ENCODE data around the gene DKC1.

Gene DKC1

DNA sequence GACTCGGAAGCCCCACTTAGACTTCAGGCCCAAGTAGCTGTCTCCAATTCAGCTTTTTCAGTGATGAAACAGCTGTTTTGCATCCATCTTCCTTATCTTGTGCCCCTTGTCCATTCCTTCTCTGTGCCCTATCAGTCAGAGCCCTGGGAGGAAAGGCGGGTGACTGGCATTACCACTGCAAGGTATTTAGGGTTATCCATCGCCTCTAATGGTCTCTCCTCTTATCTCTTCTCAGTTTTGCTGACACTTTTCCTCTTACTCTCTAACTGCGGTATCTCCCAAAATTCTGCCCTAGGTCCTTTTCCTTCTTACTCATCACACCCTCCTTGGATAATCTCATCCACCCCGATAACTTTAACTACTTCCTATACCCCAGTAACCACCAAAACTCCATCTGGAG is 25.5 kb upstream of the DKC1 start:
- TF ChIP-seq SPI1 (IDR thresholded peaks at IDR 0.05; ENCODE audit: borderline replicate concordance, low read depth) (no peak), GABPA (IDR thresholded peaks at IDR 0.05; ENCODE audit: low read depth) (no peak), POLR2AphosphoS5 (IDR thresholded peaks at IDR 0.05; ENCODE audit: low read depth) (no peak)
- TF ChIP-seq, protein P1, sequence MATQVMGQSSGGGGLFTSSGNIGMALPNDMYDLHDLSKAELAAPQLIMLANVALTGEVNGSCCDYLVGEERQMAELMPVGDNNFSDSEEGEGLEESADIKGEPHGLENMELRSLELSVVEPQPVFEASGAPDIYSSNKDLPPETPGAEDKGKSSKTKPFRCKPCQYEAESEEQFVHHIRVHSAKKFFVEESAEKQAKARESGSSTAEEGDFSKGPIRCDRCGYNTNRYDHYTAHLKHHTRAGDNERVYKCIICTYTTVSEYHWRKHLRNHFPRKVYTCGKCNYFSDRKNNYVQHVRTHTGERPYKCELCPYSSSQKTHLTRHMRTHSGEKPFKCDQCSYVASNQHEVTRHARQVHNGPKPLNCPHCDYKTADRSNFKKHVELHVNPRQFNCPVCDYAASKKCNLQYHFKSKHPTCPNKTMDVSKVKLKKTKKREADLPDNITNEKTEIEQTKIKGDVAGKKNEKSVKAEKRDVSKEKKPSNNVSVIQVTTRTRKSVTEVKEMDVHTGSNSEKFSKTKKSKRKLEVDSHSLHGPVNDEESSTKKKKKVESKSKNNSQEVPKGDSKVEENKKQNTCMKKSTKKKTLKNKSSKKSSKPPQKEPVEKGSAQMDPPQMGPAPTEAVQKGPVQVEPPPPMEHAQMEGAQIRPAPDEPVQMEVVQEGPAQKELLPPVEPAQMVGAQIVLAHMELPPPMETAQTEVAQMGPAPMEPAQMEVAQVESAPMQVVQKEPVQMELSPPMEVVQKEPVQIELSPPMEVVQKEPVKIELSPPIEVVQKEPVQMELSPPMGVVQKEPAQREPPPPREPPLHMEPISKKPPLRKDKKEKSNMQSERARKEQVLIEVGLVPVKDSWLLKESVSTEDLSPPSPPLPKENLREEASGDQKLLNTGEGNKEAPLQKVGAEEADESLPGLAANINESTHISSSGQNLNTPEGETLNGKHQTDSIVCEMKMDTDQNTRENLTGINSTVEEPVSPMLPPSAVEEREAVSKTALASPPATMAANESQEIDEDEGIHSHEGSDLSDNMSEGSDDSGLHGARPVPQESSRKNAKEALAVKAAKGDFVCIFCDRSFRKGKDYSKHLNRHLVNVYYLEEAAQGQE (IDR thresholded peaks at IDR 0.05; ENCODE audit: insufficient replicate concordance, low read depth) = no peak
- TF ChIP-seq, protein P2, sequence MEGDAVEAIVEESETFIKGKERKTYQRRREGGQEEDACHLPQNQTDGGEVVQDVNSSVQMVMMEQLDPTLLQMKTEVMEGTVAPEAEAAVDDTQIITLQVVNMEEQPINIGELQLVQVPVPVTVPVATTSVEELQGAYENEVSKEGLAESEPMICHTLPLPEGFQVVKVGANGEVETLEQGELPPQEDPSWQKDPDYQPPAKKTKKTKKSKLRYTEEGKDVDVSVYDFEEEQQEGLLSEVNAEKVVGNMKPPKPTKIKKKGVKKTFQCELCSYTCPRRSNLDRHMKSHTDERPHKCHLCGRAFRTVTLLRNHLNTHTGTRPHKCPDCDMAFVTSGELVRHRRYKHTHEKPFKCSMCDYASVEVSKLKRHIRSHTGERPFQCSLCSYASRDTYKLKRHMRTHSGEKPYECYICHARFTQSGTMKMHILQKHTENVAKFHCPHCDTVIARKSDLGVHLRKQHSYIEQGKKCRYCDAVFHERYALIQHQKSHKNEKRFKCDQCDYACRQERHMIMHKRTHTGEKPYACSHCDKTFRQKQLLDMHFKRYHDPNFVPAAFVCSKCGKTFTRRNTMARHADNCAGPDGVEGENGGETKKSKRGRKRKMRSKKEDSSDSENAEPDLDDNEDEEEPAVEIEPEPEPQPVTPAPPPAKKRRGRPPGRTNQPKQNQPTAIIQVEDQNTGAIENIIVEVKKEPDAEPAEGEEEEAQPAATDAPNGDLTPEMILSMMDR (IDR thresholded peaks at IDR 0.05; ENCODE audit: insufficient read depth, low read length) = no peak
- no peak overlapping the region for H3K4me3 ChIP-seq (replicated peaks; ENCODE audit: insufficient read depth, low read length)
- H3K27ac ChIP-seq (replicated peaks) = peak overlapping the region; percentile 60
- H3K27me3 ChIP-seq (ENCODE audit: insufficient read depth, poor library complexity, severe bottlenecking) = no peaks in the 10 kb centered on the region
- DNase-seq (ENCODE audit: low read depth in 1 of 2, low spot score in 1 of 2) = no peak

DNA sequence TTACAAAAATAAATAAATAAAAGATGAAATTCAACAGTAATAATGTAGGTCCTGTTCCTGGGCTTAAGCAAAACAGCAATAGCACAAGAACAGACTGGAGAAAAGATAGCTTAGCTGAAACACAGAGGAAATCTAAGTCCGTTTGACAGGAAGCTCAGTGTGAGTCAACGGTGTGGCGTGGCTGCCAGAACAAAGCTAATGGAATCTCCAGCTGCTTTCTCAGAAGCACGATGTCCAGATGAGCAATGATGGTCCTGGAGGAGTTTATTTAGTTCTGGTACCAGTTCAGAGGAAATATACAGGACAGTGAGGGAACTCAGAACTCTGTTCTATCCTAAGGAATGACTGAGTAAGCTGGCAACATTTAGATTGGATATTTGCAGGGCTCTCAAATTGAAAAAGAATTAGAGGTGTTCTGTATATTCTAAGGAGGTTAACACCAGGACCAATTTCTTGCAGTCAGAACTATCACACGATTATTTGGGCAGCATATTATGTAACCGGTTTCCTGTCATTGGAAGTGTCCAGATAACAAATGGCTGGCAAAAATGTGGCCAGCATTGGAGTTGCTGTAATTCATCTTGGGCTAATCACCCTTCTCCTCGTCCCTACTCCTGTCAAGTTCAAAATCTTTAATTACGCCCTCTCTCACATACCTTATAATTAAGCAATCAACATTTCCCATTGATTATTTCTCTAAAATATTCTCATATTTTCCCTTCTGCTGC is 24.5 kb upstream of the DKC1 start:
- H3K27me3 ChIP-seq (ENCODE audit: insufficient read depth, poor library complexity, severe bottlenecking) = no peaks in the 10 kb centered on the region
- no peak overlapping the region for H3K4me3 ChIP-seq (replicated peaks; ENCODE audit: insufficient read depth, low read length)
- DNase-seq (ENCODE audit: low read depth in 1 of 2, low spot score in 1 of 2) = no peak
- TF ChIP-seq GABPA (IDR thresholded peaks at IDR 0.05; ENCODE audit: low read depth) = no peak
- no peak for TF ChIP-seq POLR2AphosphoS5 (IDR thresholded peaks at IDR 0.05; ENCODE audit: low read depth)
- TF ChIP-seq, protein P2 (IDR thresholded peaks at IDR 0.05; ENCODE audit: insufficient read depth, low read length) = no peak
- no peak for TF ChIP-seq SPI1 (IDR thresholded peaks at IDR 0.05; ENCODE audit: borderline replicate concordance, low read depth)
- TF ChIP-seq, protein P1 (IDR thresholded peaks at IDR 0.05; ENCODE audit: insufficient replicate concordance, low read depth) = no peak
- peak overlapping the region; percentile 60 for H3K27ac ChIP-seq (replicated peaks)

DNA sequence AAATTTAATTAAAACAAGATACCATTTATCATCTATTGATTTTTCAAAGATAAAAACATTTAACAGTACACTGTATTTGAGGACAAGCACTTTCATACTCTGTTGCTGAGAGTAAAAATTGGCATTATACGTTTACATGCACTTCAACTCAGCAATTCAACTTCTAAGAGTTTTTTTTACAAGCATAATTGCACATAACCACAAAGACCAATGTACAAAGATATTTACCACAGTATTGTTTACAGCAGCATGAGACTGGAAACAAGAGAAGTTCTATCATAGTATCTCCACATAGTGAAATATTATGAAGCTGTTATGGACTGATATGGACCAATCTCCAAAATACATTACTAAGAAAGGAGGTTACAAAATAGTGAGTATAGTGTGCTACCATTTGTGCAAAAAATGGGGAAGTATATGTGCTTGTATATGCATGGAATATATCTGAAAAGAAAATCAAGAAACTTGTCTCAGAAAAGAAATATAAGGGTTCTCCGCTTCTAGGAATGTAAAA is 22.7 kb upstream of the DKC1 start:
- H3K27ac ChIP-seq (replicated peaks) = peak overlapping the region; percentile 37
- no peaks in the 10 kb centered on the region for H3K27me3 ChIP-seq (ENCODE audit: insufficient read depth, poor library complexity, severe bottlenecking)
- DNase-seq (ENCODE audit: low read depth in 1 of 2, low spot score in 1 of 2) = no peak
- TF ChIP-seq, protein P1 (IDR thresholded peaks at IDR 0.05; ENCODE audit: insufficient replicate concordance, low read depth) = no peak
- no peak for TF ChIP-seq GABPA (IDR thresholded peaks at IDR 0.05; ENCODE audit: low read depth)
- TF ChIP-seq, protein P2 (IDR thresholded peaks at IDR 0.05; ENCODE audit: insufficient read depth, low read length) = no peak
- no peak for TF ChIP-seq SPI1 (IDR thresholded peaks at IDR 0.05; ENCODE audit: borderline replicate concordance, low read depth)
- no peak for TF ChIP-seq POLR2AphosphoS5 (IDR thresholded peaks at IDR 0.05; ENCODE audit: low read depth)
- no peak overlapping the region for H3K4me3 ChIP-seq (replicated peaks; ENCODE audit: insufficient read depth, low read length)

All from HL-60 (cell line).